NCI-H2029 (cell line): ENCODE data around the gene GALNT11.
"Not testable (repeated sequence)": the region's sequence is repeated elsewhere in the genome, so short reads cannot be mapped to it uniquely, and the experiment has no call there.

Experiments used
- DNase-seq: peaks from one replicate; lab custom pipeline; 2025; lab: John Stamatoyannopoulos, UW

GALNT11 gene

DNA sequence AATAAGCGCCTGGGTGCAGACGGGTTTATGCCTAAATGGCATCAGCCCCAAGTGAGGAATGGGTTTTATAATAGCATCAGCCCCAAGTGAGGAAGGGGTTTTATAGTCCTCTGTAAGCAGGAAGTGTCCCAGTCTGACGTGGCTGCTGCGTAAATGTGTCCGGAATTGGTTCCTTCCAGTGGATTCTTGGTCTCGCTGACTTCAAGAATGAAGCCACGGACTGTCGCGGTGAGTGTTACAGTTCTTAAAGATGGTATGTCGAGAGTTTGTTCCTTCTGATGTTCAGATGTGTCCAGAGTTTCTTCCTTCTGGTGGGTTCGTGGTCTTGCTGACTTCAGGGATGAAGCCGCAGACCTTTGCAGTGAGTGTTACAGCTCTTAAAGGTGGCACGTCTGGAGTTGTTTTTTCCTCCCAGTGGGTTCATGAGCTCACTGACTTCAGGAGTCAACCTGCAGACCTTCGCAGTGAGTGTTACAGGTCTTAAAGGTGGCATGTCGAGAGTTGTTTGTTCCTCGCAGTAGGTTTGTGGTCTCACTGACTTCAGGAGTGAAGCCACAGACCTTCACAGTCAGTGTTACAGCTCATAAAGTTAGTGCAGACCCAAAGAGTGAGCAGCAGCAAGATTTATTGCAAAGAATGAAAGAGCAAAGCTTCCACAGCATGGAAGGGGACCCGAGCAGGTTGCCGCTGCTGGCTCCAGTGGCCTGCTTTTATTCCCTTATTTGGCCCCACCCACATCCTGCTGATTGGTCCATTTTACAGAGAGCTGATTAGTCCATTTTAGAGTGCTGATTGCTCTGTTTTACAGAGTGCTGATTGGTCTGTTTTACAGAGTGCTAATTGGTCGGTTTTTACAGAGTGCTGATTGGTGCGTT, 2.3 kb downstream of the GALNT11 start:
- not testable (repeated sequence) for DNase-seq

DNA sequence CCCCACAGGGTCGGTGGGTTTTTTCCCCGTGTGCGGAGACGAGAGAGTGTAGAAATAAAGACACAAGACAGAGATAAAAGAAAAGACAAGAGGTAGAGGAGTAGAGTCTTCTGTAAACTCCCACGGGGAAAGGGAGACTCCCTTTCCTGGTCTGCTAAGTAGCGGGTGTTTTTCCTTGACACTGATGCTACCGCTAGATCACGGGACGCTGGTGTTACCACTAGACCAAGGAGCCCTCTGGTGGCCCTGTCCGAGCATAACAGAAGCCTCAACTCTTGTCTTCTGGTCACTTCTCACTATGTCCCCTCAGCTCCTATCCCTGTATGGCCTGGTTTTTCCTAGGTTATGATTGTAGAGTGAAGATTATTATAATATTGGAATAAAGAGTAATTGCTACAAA, 4.6 kb downstream of the GALNT11 start:
- peak; percentile 23 for DNase-seq

DNA sequence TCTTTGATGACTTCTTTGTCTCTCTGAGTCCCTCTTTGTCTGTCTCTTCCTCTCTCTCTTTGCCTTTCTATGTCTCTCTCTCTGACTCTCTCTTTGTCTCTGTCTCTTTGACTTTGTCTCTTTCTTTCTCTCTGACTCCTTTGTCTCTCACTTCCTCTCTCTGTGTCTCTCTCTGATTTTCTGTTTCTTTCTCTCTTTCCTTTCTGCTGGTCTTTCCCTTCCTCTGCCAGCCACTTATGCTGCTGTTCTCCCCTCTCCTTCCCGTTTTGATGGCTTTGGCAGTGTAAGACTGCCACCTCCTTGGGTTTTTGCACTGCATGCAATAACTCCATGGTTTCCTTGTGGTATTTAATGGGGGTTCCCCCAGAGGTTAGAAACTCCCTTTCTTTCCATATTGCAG, 5.2 kb downstream of the GALNT11 start:
- not testable (repeated sequence) for DNase-seq

DNA sequence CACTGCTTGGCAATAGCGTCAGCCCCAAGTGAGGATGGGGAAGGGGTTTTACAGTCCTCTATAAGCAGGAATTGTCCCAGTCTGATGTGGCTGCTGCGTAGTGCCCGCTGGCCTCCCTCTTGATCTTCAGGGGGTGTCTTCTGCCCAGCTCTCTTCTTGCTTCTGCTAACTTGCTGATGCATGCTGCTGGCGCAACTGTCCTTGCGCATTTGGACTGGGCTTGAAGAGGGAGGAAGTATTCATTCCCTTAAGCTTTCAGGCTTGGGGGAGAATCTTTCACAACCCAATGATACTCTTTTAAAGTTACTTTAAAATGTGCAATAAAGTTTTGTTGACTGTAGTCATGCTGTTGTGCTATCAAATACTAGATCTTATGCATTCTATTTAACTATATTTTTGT, 10.3 kb downstream of the GALNT11 start:
- DNase-seq = no peak

DNA sequence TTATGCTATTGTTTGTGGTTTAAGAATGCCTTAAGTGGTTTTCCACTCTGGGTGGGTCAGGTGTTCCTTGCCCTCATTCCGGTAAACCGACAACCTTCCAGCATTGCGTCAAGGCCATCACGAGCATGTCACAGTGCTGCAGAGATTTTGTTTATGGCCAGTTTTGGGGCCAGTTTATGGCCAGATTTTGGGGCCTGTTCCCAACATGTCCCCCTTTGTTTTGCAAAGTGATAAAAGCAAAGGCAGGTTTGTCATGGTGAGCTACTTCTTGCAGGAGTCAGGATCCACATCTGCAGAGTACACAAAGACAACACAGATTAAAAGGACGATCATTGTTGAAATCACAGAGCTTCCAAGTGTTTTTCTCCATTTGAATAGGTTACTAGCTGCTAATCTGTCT, 12.9 kb downstream of the GALNT11 start:
- not testable (repeated sequence) for DNase-seq

DNA sequence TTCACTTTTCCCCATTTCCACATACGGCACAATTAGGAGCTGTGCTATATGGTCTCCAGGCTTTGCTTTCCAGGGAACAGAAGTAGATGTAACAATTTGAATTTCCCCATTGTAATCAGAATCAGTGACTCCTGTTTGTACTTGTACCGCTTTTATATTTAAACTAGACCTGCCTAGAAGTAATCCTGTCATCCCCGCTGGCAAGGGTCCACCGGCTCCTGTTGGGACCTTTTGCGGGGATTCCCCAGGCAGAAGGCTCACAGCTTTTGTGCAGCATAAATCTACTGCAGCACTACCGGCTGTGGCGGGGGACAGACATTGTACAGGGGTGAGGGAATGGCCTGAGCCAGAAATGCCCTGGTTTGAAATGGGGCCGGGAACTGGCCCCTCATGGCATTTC, 17.6 kb downstream of the GALNT11 start:
- DNase-seq = not testable (repeated sequence)

DNA sequence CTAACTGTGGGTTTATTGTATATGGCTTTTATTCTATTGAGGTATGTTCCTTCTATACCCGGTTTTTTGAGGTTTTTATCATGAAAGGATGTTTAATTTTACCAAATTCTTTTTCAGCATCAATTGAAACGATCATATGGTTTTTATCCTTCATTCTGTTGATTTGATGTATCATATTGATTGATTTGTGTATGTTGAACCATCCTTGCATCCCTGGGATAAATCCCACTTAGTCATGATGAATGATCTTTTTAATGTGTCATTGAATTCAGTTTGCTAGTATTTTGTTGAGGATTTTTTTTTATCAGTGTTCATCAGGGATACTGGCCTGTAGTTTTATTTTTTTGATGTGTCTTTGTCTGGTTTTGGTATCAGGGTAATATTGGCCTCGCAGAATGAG, 19.4 kb downstream of the GALNT11 start:
- not testable (repeated sequence) for DNase-seq

DNA sequence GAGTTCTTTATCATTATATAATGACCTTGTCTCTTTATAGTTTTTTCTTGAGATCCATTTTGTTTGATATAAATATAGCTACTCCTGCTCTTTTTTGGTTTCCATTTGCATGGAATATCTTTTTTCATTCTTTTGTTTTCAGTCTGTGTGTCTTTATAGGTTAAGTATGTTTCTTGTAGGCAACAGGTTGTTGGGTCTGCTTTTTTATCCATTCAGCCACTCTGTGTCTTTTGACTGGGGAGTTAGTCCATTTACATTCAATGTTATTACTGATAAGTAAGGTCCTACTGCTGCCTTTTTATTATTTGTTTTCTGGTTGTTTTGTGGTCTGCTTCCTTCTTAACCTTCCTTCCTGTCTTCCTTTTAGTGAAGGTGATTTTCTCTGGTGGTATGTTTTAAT, 21.1 kb downstream of the GALNT11 start:
- no peak for DNase-seq

DNA sequence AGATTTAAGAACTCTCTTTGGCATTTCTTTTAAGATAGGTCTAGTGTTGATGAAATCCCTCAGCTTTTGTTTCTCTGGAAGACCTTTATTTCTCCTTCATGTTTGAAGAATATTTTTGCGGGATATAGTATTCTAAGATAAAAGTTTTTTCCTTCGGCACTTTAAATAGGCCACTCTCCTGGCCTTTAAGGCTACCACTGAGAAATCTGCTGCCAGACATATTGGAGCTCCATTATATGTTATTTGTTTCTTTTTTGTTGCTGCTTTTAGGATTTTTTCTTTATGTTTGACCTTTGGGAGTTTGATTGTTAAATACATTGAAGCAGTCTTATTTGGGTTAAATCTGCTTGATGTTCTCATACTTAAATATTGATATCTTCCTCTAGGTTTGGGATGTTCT, 22.6 kb downstream of the GALNT11 start:
- DNase-seq = no peak

DNA sequence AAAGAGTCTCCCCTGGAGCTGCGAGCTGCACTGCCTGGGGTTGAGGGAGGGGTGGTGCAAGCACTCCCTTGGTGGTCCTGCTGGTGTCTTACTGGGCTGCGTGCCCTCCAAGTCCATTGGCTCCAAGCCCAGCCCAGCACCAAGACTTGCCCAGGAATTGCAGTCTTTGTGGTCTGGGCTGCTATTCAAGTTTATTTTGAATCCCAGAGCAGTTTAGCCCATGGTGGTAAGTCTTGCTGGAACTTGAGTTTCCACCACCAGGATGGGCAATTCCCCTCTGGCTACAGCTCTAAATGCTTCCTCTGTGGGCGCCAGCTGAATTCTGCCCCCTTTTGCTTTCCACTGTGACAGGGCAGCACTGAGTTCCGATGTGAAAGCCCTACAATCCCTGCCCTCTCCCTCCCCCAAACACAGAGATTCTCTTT, 25.1 kb downstream of the GALNT11 start:
- no peak for DNase-seq

DNA sequence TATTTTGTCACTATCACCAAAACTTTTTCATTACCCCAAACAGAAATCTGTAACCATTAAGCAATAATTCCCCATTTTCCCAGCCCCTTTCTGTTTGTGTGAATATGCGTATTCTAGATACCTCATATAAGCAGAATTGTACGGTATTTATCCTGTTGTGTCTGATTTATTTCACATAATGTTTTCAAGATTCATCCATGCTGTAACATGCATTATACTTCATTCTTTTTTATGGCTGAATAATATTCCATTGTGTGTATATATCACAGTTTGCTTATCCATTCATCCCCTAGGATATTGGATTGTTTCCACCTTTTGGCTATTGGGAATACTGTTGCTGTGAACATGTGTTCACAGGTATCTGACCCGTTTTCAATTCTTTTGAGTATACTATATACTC, 26.5 kb downstream of the GALNT11 start:
- no peak for DNase-seq

DNA sequence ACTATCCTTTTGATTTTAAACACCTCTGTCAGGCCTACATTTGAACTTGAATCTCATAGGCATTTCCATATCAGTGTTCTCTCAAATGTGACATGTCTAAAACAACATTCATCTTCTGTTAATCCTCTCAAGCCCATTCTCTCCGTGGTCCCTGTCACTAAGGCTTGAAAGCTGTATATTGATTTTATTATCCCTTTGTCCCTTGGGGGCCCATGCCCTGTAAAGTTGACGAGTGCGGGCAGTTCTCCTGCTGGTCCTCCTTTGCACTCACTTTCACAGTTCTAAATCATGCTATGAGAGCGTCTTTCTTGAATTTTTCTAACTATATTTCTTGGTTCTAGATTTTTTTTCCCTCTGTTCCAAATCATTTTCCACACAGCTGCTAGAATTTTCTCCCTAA, 27.3 kb downstream of the GALNT11 start:
- no peak for DNase-seq

DNA sequence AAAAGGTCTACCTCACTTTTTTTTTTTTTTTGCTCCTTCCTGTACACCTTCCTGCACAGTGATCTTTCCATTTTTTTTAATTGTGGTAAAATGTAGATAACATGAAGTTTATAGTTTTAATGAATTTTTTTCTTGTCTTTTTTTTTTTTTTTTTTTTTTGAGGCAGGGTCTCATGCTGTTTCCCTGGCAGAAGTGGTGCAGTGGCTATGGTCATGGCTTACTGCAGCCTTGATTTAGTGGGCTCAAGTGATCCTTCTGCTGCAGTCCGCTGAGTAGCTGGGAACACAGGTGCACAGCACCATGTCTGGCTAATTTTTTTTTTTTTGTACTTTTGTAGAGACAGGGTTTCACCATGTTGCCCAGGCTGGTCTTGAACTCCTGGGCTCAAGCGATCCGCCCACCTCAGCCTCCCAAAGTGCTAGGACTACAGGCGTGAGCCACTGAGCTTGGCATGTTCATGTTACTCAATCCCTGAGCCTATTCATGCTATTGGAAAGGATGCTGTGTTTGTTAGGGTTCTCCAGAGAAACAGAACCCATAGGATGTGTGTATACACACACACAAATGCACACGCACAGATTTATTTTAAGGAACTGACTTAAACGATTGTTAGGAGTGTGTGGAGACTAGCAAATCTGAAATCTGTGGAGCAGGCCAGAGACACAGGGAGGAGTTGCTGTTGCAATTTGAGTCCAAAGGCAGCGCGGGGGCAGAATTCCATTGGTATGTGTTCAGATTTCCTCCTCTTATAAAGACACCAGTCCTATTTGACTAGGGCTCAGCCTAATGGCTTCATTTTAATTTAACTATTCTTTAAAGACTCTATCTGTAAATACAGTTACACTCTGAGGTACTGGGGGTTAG, 29.1 kb downstream of the GALNT11 start:
- no peak for DNase-seq

DNA sequence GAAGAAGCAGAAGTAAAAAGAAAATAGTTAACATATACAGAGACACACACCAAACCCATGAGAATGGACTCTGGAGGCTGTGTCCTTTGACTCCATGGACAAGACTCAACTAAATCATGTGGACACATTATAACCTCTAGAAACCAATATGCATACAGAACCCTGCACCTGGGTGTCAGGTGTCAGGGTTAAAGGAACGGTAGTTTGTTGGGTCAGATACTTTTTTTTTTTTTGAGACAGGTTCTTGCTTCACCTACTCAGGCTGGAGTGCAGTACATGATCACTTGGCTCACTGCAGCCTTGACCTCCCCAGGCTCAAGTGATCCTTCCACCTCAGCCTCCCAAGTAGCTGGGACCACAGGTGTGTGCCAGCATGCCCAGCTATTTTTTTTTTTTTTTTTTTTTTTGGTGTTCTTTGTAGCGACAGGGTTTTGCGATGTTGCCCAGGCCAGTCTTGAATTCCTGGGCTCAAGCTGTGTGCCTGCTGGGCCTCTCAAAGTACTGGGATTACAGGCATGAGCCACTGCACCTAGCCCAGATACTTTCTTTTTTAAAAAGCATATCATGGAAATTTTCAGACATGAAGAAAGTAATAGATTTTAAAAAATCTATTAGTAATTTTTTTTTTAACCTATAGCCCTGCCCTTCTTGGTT, 31.3 kb downstream of the GALNT11 start:
- DNase-seq = no peak

DNA sequence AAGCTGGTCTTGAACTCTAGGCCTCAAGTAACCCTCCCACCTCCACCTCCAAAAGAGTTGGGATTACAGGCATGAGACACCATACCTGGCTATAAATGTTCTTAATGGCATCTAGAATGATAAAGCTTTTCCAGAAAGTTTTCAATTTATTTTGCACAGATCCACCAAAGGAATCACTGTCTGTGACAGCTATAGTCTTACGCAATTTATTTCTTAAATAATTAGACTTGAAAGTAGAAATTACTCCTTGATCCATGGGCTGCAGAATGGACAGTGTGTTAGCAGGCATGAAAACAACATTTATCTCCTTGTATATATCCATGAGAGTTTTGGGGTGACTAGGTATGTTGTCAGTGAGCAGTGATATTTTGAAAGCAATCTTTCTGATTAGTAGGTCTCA, 33.8 kb downstream of the GALNT11 start:
- DNase-seq = no peak

DNA sequence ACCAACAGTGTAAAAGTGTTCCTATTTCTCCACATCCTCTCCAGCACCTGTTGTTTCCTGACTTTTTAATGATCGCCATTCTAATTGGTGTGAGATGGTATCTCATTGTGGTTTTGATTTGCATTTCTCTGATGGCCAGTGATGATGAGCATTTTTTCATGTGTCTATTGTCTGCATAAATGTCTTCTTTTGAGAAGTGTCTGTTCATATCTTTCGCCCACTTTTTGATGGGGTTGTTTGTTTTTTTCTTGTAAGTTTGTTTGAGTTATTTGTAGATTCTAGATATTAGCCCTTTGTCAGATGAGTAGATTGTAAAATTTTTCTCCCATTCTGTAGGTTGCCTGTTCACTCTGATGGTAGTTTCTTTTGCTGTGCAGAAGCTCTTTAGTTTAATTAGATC, 35.6 kb downstream of the GALNT11 start:
- DNase-seq = not testable (repeated sequence)

DNA sequence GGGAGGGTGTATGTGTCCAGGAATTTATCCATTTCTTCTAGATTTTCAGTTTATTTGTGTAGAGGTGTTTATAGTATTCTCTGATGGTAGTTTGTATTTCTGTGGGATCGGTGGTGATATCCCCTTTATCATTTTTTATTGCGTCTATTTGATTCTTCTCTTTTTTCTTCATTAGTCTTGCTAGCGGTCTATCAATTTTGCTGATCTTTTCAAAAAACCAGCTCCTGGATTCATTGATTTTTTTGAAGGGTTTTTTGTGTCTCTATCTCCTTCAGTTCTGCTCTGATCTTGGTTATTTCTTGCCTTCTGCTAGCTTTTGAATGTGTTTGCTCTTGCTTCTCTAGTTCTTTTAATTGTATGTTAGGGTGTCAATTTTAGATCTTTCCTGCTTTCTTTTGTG, 37.7 kb downstream of the GALNT11 start:
- DNase-seq = not testable (repeated sequence)

DNA sequence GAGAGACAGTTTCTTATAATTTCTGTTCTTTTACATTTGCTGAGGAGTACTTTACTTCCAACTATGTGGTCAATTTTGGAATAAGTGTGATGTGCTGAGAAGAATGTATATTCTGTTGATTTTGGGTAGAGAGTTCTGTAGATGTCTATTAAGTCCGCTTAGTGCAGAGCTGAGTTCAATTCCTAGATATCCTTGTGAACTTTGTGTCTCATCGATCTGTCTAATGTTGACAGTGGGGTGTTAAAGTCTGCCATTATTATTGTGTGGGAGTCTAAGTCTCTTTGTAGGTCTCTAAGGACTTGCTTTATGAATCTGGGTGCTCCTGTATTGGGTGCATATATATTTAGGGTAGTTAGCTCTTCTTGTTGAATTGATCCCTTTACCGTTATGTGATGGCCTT, 38.3 kb downstream of the GALNT11 start:
- not testable (repeated sequence) for DNase-seq

DNA sequence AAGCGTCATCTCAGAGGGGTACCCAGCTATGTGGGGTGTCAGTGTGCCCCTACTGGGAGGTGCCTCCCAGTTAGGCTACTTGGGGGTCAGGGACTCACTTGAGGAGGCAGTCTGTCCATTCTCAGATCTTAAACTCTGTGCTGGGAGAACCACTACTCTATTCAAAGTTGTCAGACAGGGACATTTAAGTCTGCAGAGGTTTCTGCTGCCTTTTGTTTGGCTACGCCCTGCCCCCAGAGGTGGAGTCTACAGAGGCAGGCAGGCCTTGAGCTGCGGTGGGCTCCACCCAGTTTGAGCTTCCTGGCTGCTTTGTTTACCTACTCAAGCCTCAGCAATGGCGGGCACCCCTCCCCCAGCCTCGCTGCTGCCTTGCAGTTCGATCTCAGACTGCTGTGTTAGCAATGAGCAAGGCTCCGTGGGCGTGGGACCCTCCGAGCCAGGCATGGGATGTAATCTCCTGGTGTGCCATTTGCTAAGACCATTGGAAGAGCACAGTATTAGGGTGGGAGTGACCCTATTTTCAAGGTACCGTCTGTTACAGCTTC, 40.4 kb downstream of the GALNT11 start:
- not testable (repeated sequence) for DNase-seq

DNA sequence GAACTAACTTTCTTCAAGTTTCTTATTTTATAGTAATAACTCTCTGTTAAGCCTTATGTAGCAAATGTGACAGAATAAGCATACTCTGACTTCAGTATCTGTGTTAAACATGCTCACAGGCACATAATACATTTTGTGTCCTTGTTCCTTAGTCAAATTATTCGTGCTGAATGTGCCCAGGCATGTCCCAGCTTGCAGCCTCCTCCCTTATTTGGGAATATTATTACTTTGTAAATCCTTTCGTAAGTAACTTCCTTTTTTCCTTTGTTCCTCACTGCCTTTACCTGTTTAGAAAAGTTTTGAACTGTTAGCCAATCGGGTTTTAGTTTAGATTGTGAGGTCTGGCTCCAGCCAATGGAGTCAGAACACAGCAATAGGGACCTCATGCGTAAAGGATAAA, 46.9 kb downstream of the GALNT11 start:
- no peak for DNase-seq

DNA sequence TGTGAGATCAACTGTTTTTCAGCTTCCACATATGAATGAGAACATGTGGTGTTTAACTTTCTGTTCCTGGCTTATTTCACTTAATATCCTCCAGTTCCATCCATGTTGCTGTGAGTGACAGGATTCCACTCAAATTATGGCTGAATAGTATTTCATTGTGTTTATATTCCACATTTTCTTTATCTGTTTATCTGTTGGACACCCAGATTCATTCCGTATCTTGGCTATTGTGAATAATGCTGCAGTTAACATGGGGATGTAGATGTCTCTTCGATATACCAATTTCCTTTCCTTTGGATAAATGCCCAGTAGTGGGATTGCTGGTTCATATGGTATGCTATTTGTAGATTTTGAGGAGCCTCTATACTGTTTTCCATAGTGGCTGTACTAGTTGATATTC, 47.9 kb downstream of the GALNT11 start:
- no peak for DNase-seq

DNA sequence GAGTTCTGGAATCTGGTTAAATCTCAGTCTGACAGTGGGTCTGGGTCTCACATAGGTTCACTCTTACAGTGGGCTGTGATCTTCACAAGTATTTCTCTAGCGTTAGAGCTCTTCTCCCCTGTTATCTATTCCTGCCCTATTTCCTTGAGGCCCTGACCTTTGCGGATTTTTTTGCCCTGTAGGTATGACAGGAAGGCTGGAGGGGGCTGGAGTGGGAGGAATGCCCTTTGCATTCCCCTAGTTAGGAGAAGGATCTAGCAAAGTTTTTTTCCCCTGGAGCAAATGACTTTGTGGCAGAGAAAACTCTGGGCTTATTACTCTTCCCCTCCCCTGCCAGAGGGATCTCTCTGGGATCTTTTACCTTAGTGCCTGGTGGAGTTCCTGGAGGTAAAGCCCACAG, 49.2 kb downstream of the GALNT11 start:
- DNase-seq = no peak
